ENCODE results near the gene RNF115. TPM values are rescaled to one million over a fixed set of nuclear protein-coding genes. Genes with fewer than 3 reads are reported as not detected.
A peak's percentile ranks its signal among the peaks of the same experiment; 100 is the strongest.
"Not testable (repeated sequence)": the region's sequence is repeated elsewhere in the genome, so short reads cannot be mapped to it uniquely, and the experiment has no call there.

Gene RNF115
- total RNA-seq, 1 experiment from 2014 or later, result 8.9 TPM

GRCh38 chr1:145730467-145730866 is 93.4 kb downstream of the RNF115 start:
- DNase-seq (ENCODE audit: low read depth), result no peak

- no peak for DNase-seq (ENCODE audit: low read depth)
Observed at GRCh38 chr1:145729666-145730436, 94.0 kb downstream of the RNF115 start.

DNA sequence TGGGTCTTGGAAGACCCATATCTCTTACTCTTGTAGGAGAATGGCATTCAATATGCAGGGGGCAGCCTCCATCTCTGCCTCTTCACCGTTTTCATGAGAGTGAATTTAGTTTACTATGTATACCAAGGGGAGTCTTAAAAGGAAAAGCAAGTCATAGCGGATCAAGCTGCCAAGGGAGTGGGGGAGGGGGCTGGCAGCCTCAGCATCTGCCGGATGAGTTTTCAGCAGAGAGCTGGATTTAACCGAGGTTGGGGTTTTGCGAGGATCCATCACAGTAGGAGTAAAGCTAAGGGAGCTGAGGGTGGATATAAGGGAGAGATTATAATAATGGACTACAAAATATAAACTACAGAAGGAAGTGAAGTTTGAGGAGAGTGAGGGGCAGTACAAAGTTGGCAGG is 94.7 kb downstream of the RNF115 start:
- DNase-seq (ENCODE audit: low read depth), result no peak

GRCh38 chr1:145726193-145726592 is 97.7 kb downstream of the RNF115 start:
- DNase-seq (ENCODE audit: low read depth), result not testable (repeated sequence)

DNA sequence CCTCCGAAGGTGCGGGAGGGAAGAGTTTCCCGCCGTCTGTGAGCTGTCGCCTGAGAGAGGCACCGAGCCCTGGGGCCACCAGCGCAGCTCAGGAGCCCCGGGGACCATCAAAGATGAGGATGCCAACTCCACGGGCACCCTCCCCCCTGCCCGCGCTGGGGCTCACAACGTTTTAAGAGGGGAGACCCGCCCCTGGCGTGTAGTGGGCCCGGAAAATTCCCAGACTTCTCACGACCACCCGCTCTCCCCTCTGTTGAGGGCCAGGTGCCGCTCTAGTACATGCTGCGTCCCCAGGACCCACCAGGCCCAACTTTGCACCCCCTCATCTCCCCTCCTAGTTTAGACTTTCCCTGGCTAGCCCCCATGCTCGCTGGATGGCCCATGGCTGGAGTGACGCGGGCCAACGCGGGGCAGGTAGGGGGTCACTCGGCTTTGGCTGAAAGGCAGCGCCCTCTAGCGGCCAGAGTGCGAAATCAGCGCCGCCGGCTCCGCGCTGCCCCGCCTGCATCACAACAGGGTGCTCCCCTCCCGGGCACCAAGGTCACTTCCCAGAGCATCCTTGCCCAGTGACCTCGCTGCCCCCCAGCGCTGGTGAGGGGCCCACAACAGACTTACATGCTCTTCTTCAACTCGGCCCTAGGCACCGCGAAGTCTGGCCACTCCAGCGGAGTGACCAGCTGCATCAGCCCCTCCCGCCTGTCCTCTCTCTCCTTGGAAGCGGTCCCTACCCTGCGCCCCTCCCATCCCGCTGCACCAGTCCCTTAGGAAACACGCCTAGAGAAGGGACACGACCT is 102.8 kb downstream of the RNF115 start:
- peak; percentile 83 for DNase-seq (ENCODE audit: low read depth)

- DNase-seq (ENCODE audit: low read depth), result peak; percentile 81
Observed at GRCh38 chr1:145720556-145720877, 103.4 kb downstream of the RNF115 start.

- no peak for DNase-seq (ENCODE audit: low read depth)
Observed at GRCh38 chr1:145719230-145720079, 104.4 kb downstream of the RNF115 start, which contains the start of gene CD160. Gene CD160 (plus strand): TSS chr1:145719499. CDS start chr1:145728328, 8,829 bp downstream.

DNA sequence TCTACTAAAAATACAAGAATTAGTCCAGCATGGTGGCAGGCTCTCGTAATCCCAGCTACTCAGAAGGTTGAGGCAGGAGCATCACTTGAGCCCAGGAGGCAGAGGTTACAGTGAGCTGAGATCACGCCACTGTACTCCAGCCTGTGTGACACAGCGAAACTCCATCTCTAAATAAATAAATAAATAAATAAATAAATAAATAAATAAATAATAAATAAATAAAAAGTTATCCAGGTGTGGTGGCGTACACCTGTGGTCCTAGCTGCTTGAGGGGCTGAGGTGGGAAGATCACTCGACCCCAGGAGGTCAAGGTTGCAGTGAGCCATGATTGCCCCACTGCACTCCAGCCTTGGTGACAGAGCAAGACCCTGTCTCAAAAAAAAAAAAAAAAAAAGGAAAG is 105.4 kb downstream of the RNF115 start:
- DNase-seq (ENCODE audit: low read depth), result not testable (repeated sequence)

DNA sequence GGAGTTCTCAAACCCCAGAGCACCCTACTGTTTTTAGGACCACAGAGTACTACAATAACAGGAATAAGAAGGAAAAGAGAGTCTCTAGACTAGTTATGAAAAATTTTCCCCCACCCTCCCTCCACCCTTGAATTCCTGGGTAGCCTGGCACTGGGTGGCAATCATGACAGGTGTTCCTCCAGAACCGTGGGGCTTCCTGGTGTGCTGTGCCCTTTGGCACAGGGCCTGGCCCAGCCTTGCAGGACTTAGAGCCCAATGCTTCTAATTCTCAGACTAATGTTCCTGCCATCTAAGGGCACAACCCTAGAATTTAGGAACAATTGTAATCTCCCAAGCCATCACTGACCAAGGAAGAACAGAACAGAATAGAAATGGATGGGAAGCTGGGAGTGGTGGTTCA is 106.1 kb downstream of the RNF115 start:
- no peak for DNase-seq (ENCODE audit: low read depth)

- DNase-seq (ENCODE audit: low read depth), result no peak
Observed at GRCh38 chr1:145716641-145717345, 107.1 kb downstream of the RNF115 start.

DNA sequence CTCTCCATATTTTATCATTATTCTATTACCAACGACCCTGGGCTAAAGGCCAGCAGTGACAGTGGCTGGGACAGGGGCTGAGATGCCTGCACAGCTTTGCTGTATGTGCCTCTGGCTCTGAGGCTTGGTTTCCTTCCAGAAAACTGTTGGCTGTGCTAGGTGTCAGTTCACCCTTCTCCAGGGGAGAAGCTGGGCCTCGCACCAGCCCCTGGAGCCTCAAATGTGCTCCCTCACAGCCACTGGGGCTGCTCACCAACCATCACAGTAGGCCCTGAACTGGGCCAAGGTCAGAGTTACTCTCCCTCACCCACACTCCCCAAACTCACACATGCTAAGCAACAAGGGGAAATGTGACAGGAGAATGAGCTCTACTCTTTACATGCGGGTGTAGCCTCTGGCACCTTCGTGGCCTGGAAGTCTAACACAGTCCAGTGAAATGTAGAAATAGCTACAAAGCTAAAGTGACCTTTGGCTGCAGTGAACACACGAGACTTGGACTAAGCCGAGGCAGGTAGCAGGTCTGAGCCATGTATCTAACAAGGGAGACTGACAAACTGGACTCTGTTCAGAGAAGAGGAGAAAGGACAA is 109.3 kb downstream of the RNF115 start:
- DNase-seq (ENCODE audit: low read depth), result no peak

- DNase-seq (ENCODE audit: low read depth), result no peak
Observed at GRCh38 chr1:145711213-145711651, 112.7 kb downstream of the RNF115 start.

GRCh38 chr1:145710291-145711027 is 113.4 kb downstream of the RNF115 start:
- no peak for DNase-seq (ENCODE audit: low read depth)

GRCh38 chr1:145708063-145708462 is 115.8 kb downstream of the RNF115 start:
- peak; percentile 58 for DNase-seq (ENCODE audit: low read depth)

DNA sequence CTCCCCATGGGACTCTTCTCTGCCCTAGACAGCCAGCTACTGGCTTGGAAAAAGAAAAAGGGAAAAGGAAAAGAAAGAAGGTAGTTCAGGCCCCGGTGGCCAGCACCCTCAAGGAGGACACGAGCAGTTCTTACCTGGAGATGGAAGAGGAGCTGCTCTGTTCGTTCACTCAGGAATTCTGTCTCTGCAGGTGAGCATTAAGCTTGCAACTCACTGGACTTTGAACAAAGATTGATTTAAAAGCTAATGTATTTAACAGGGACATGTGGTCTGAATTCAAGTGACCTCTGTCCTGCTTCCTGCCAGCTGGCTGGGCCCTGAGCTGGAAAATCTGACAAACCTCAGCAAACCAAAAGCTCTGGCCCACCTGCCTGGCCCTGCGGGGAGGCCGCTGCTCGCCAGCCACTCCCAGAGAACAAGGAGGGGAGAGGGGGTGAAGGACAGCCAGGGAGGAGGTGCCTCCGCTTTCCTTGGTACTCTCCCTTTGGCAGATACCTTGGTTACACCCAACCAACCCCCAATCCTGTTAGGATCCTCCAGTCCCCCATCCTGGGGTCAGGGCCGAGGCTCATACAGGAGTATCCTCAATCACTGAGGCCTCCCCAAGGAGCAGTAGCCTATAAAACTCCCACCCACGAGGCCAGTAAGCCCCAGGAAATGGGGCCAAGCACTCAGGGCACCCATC is 116.6 kb downstream of the RNF115 start, which contains the start of gene PDZK1:
TSS of gene PDZK1 (minus strand) at position 186 of the 685 bp plus-strand sequence. CDS start 19,347 bp downstream, outside the sequence.
- peak; percentile 10 for DNase-seq (ENCODE audit: low read depth)

GRCh38 chr1:145706086-145706664 is 117.7 kb downstream of the RNF115 start:
- DNase-seq (ENCODE audit: low read depth), result peak; percentile 79

- DNase-seq (ENCODE audit: low read depth), result no peak
Observed at GRCh38 chr1:145705622-145706021, 118.3 kb downstream of the RNF115 start.

- no peak for DNase-seq (ENCODE audit: low read depth)
Observed at GRCh38 chr1:145702826-145703225, 121.1 kb downstream of the RNF115 start.

DNA sequence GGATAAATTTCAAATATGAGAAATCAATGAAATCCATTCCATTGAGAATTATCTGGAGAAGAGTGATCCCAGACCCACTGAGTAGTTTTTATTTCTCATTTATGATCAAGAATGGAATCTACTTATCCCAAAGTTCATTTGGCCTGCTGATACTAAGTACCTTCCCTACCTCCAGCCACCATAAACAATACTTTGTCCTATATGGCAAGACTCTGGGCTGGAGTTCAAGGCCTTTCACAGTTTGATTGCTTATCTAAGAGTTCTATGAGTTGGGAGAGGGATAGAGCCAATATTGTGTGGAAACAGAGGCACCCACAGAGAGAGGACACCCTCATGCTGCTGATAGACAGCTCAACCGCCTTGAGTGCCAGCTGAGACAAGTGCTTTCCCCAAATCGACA is 121.8 kb downstream of the RNF115 start:
- no peak for DNase-seq (ENCODE audit: low read depth)
